ENCODE measurements around the gene B4GAT1. TPM values are rescaled to one million over a fixed set of nuclear protein-coding genes. Genes with fewer than 3 reads are reported as not detected.

The B4GAT1 gene
- total and polyA plus RNA-seq, 2 of the 13 experiments (the other 11 are each of a cell fraction or from before 2014, with no cell fraction given) = 40.4 to 109 TPM

- TF ChIP-seq RERE (CRISPR knock-in tag; IDR thresholded peaks at IDR 0.05; ENCODE audit: low read depth) (no peak), ARNTL (CRISPR knock-in tag; IDR thresholded peaks at IDR 0.05) (peak; percentile 51; the same call in 1 of the 2 replicates), ZNF569 (CRISPR knock-in tag; IDR thresholded peaks at IDR 0.05; ENCODE audit: borderline replicate concordance) (no peak), IKZF1 (IDR thresholded peaks at IDR 0.05) (no peak), ZNF674 (CRISPR knock-in tag; IDR thresholded peaks at IDR 0.05; ENCODE audit: low read depth) (no peak), ZNF460 (CRISPR knock-in tag; IDR thresholded peaks at IDR 0.05; ENCODE audit: borderline replicate concordance) (no peak), SP1 (IDR thresholded peaks at IDR 0.05) (no peak), SP1 (CRISPR knock-in tag; IDR thresholded peaks at IDR 0.05) (peak; percentile 43; the same call in 1 of the 2 replicates), CENPX (CRISPR knock-in tag; IDR thresholded peaks at IDR 0.05) (no peak), MAZ (IDR thresholded peaks at IDR 0.05; ENCODE audit: borderline replicate concordance, low read depth, low read length) (peak; percentile 58; the same call in 1 of the 2 replicates), MAZ (CRISPR knock-in tag; IDR thresholded peaks at IDR 0.05; ENCODE audit: low read depth) (peak; percentile 55; the same call in 1 of the 2 replicates), ZNF362 (CRISPR knock-in tag; IDR thresholded peaks at IDR 0.05; ENCODE audit: borderline replicate concordance) (no peak), ZNF354B (CRISPR knock-in tag; IDR thresholded peaks at IDR 0.05) (no peak), MED8 (CRISPR knock-in tag; IDR thresholded peaks at IDR 0.05; ENCODE audit: insufficient replicate concordance) (no peak), ZNF256 (CRISPR knock-in tag; conservative IDR thresholded peaks at IDR 0.05) (no peak), ZFP62 (CRISPR knock-in tag; IDR thresholded peaks at IDR 0.05) (no peak), REST (IDR thresholded peaks at IDR 0.05; ENCODE audit: borderline replicate concordance in 1 of 2, low read depth in 1 of 2, low read length in 2 of 2) (no peak), ZNF607 (CRISPR knock-in tag; IDR thresholded peaks at IDR 0.05; ENCODE audit: borderline replicate concordance) (no peak), ZNF326 (CRISPR knock-in tag; IDR thresholded peaks at IDR 0.05; ENCODE audit: borderline replicate concordance) (no peak)
These were observed at the start of gene B4GAT1 (continued) for GRCh38 chr11:66347425-66348276.
